ENCODE results near the gene LMTK3. TPM values are rescaled to one million over a fixed set of nuclear protein-coding genes. Genes with fewer than 3 reads are reported as not detected.
"Not testable (repeated sequence)": the region's sequence is repeated elsewhere in the genome, so short reads cannot be mapped to it uniquely, and the experiment has no call there.

Gene LMTK3
- polyA plus RNA-seq, 3 donors from 2014 or later = not detected

- H3K4me3 Mint-ChIP-seq = no peak overlapping the region
- no peaks in the 10 kb centered on the region for H3K9me3 Mint-ChIP-seq
- H3K27me3 Mint-ChIP-seq (ENCODE audit: low read depth in 3 of 3) = peaks cover 2 to 10% (median 3%) of the 10 kb centered on the region in 3 donors
- H3K4me1 Mint-ChIP-seq = no peaks in the 10 kb centered on the region
- no peak for DNase-seq
- no peaks in the 10 kb centered on the region for H3K36me3 Mint-ChIP-seq
- H3K27ac Mint-ChIP-seq = no peak overlapping the region
These were observed 37.7 kb upstream of the LMTK3 start for GRCh38 chr19:48549380-48549779.

- DNase-seq = no peak
- H3K4me3 Mint-ChIP-seq = no peak overlapping the region
- no peaks in the 10 kb centered on the region for H3K4me1 Mint-ChIP-seq
- H3K9me3 Mint-ChIP-seq = no peaks in the 10 kb centered on the region
- no peak overlapping the region for H3K27ac Mint-ChIP-seq
- H3K27me3 Mint-ChIP-seq (ENCODE audit: low read depth in 3 of 3) = peaks cover 2 to 10% (median 3%) of the 10 kb centered on the region in 3 donors
- H3K36me3 Mint-ChIP-seq = no peaks in the 10 kb centered on the region
These were observed 36.7 kb upstream of the LMTK3 start for GRCh38 chr19:48548253-48548911.

GRCh38 chr19:48547722-48548121 lies 36.1 kb upstream of the LMTK3 start:
- no peak overlapping the region for H3K4me3 Mint-ChIP-seq
- H3K27me3 Mint-ChIP-seq (ENCODE audit: low read depth in 3 of 3) = peaks cover 2 to 6% (median 3%) of the 10 kb centered on the region in 3 donors
- H3K27ac Mint-ChIP-seq = no peak overlapping the region

GRCh38 chr19:48544856-48545750 lies 33.5 kb upstream of the LMTK3 start:
- Mint-ChIP-seq H3K9me3 (no peaks in the 10 kb centered on the region), H3K4me3 (no peak overlapping the region), H3K27ac (no peak overlapping the region), H3K4me1 (no peaks in the 10 kb centered on the region), H3K27me3 (ENCODE audit: low read depth in 3 of 3) (peaks cover 2 to 4% (median 3%) of the 10 kb centered on the region in 3 donors), H3K36me3 (no peaks in the 10 kb centered on the region)
- no peak for DNase-seq

More at GRCh38 chr19:48547722-48548121, 36.1 kb upstream of the LMTK3 start:
- Mint-ChIP-seq H3K9me3 (no peaks in the 10 kb centered on the region), H3K4me1 (no peaks in the 10 kb centered on the region), H3K36me3 (no peaks in the 10 kb centered on the region)
- DNase-seq = no peak

- Mint-ChIP-seq H3K9me3 (no peaks in the 10 kb centered on the region), H3K4me3 (no peak overlapping the region), H3K27me3 (ENCODE audit: low read depth in 3 of 3) (peaks cover 2 to 4% (median 3%) of the 10 kb centered on the region in 3 donors), H3K4me1 (no peaks in the 10 kb centered on the region), H3K27ac (no peak overlapping the region), H3K36me3 (no peaks in the 10 kb centered on the region)
- DNase-seq = no peak
These were observed 31.6 kb upstream of the LMTK3 start for GRCh38 chr19:48543121-48543710.

GRCh38 chr19:48541813-48542212 lies 30.2 kb upstream of the LMTK3 start:
- H3K36me3 Mint-ChIP-seq = no peaks in the 10 kb centered on the region
- no peaks in the 10 kb centered on the region for H3K9me3 Mint-ChIP-seq
- no peaks in the 10 kb centered on the region for H3K4me1 Mint-ChIP-seq
- DNase-seq = no peak
- H3K27ac Mint-ChIP-seq = no peak overlapping the region
- no peak overlapping the region for H3K4me3 Mint-ChIP-seq
- peaks cover 2% of the 10 kb centered on the region in 3 donors for H3K27me3 Mint-ChIP-seq (ENCODE audit: low read depth in 3 of 3)

- no peak overlapping the region for H3K27ac Mint-ChIP-seq
- H3K4me3 Mint-ChIP-seq = no peak overlapping the region
These were observed 28.5 kb upstream of the LMTK3 start for GRCh38 chr19:48540110-48540509.

GRCh38 chr19:48539503-48540096 lies 28.0 kb upstream of the LMTK3 start:
- no peaks in the 10 kb centered on the region for H3K4me1 Mint-ChIP-seq
- no peaks in the 10 kb centered on the region for H3K9me3 Mint-ChIP-seq
- peaks cover 0 to 2% (median 0%) of the 10 kb centered on the region in 3 donors for H3K27me3 Mint-ChIP-seq (ENCODE audit: low read depth in 3 of 3)
- H3K27ac Mint-ChIP-seq = no peak overlapping the region
- no peak for DNase-seq
- no peak overlapping the region for H3K4me3 Mint-ChIP-seq
- H3K36me3 Mint-ChIP-seq = no peaks in the 10 kb centered on the region

More at GRCh38 chr19:48540110-48540509, 28.5 kb upstream of the LMTK3 start:
- peaks cover 0 to 2% (median 0%) of the 10 kb centered on the region in 3 donors for H3K27me3 Mint-ChIP-seq (ENCODE audit: low read depth in 3 of 3)
- H3K36me3 Mint-ChIP-seq = no peaks in the 10 kb centered on the region
- H3K9me3 Mint-ChIP-seq = no peaks in the 10 kb centered on the region
- no peak for DNase-seq
- no peaks in the 10 kb centered on the region for H3K4me1 Mint-ChIP-seq

- DNase-seq; H3K27me3 Mint-ChIP-seq (ENCODE audit: low read depth in 3 of 3); H3K9me3 Mint-ChIP-seq; H3K4me1 Mint-ChIP-seq; H3K27ac Mint-ChIP-seq; H3K36me3 Mint-ChIP-seq; H3K4me3 Mint-ChIP-seq: not testable (repeated sequence)
These were observed 26.4 kb upstream of the LMTK3 start for GRCh38 chr19:48538057-48538456.

GRCh38 chr19:48537541-48537940 lies 25.9 kb upstream of the LMTK3 start:
- Mint-ChIP-seq H3K4me3 (no peak overlapping the region), H3K9me3 (no peaks in the 10 kb centered on the region), H3K36me3 (no peaks in the 10 kb centered on the region), H3K27ac (no peak overlapping the region), H3K27me3 (ENCODE audit: low read depth in 3 of 3) (peaks cover 0 to 2% (median 0%) of the 10 kb centered on the region in 3 donors), H3K4me1 (no peaks in the 10 kb centered on the region)
- no peak for DNase-seq

GRCh38 chr19:48533770-48534169 lies 22.1 kb upstream of the LMTK3 start:
- no peak for DNase-seq
- peaks cover 0 to 4% (median 4%) of the 10 kb centered on the region in 3 donors for H3K27me3 Mint-ChIP-seq (ENCODE audit: low read depth in 3 of 3)
- H3K4me1 Mint-ChIP-seq = no peaks in the 10 kb centered on the region
- no peak overlapping the region for H3K4me3 Mint-ChIP-seq
- H3K9me3 Mint-ChIP-seq = peaks cover 3 to 15% (median 5%) of the 10 kb centered on the region in 6 donors
- H3K36me3 Mint-ChIP-seq = no peaks in the 10 kb centered on the region
- H3K27ac Mint-ChIP-seq = no peak overlapping the region

- Mint-ChIP-seq H3K4me1 (no peaks in the 10 kb centered on the region), H3K27me3 (ENCODE audit: low read depth in 3 of 3) (peaks cover 0 to 4% (median 2%) of the 10 kb centered on the region in 3 donors), H3K9me3 (peaks cover 3 to 28% (median 6%) of the 10 kb centered on the region in 6 donors), H3K27ac (no peak overlapping the region), H3K36me3 (peaks cover 0 to 3% (median 0%) of the 10 kb centered on the region in 3 donors), H3K4me3 (no peak overlapping the region)
- no peak for DNase-seq
These were observed 19.1 kb upstream of the LMTK3 start for GRCh38 chr19:48530770-48531169.

- Mint-ChIP-seq H3K9me3 (peaks cover 3 to 29% (median 6%) of the 10 kb centered on the region in 6 donors), H3K36me3 (peaks cover 0 to 3% (median 0%) of the 10 kb centered on the region in 3 donors), H3K27ac (no peak overlapping the region), H3K4me3 (no peak overlapping the region), H3K4me1 (no peaks in the 10 kb centered on the region), H3K27me3 (ENCODE audit: low read depth in 3 of 3) (peaks cover 0 to 4% (median 2%) of the 10 kb centered on the region in 3 donors)
- DNase-seq = no peak
These were observed 18.6 kb upstream of the LMTK3 start for GRCh38 chr19:48530066-48530720.

Data from immature natural killer cell (primary cell).